HepG2 (cell line): Measurements from ENCODE around the gene OR1F1. TPM values are rescaled to one million over a fixed set of nuclear protein-coding genes. Genes with fewer than 3 reads are reported as not detected.

Source experiments
- AGO2 ChIP-seq: fragments of 200-400 bp; formaldehyde crosslinking; optimal IDR thresholded peaks from 2 replicates; pipeline ENCODE3; 2017; ENCODE audit warnings: mild to moderate bottlenecking, low read depth, low read length, moderate library complexity
- CREM ChIP-seq, 2 experiments: sonication (generic) in 1 of 2; formaldehyde crosslinking in 1 of 2; IDR thresholded peaks; 2 replicates each; pipeline versions ENCODE4 v1.4.0 to v1.6.1; 2016 to 2020; ENCODE audit warnings: antibody characterized with exemption in 1 of 2, mild to moderate bottlenecking in 1 of 2, missing genetic modification reagents in 1 of 2
- ELF3 ChIP-seq: IDR thresholded peaks from 2 replicates; pipeline ENCODE4 v1.6.1; 2016; ENCODE audit warnings: missing genetic modification reagents, missing compliant biosample characterization
- ERF ChIP-seq: IDR thresholded peaks from 2 replicates; pipeline ENCODE4 v1.6.1; 2018; ENCODE audit warnings: missing biosample characterization, missing genetic modification reagents
- HNF4A ChIP-seq: sonication (generic); formaldehyde crosslinking; IDR thresholded peaks from 2 replicates; pipeline ENCODE4 v1.4.0; 2020; ENCODE audit warnings: missing genetic modification reagents
- LCORL ChIP-seq, 2 experiments: fragments of 450-650 bp in 1 of 2; sonication (generic) in 1 of 2; formaldehyde crosslinking in 1 of 2; IDR thresholded peaks; 2 replicates each; pipeline versions ENCODE4 v1.5.0 to v1.6.1; 2017 to 2020; ENCODE audit warnings: antibody characterized with exemption in 1 of 2, missing genetic modification reagents in 1 of 2
- NR2F6 ChIP-seq, 2 experiments: IDR thresholded peaks; 2 replicates each; pipeline ENCODE4 v1.6.1; 2016; ENCODE audit warnings: antibody characterized with exemption in 1 of 2, mild to moderate bottlenecking in 1 of 2
- PHF21A ChIP-seq: sonication (generic); formaldehyde crosslinking; IDR thresholded peaks from 2 replicates; pipeline ENCODE4 v1.5.0; 2020; ENCODE audit warnings: mild to moderate bottlenecking, missing genetic modification reagents
- TBX3 ChIP-seq: fragments of 450-650 bp; IDR thresholded peaks from 2 replicates; pipeline ENCODE4 v1.6.1; 2017; ENCODE audit warnings: antibody characterized with exemption, mild to moderate bottlenecking, inconsistent platforms, borderline replicate concordance
- ZFY ChIP-seq: sonication (generic); formaldehyde crosslinking; IDR thresholded peaks from 2 replicates; pipeline ENCODE4 v1.4.0; 2020; ENCODE audit warnings: missing genetic modification reagents
- polyA plus RNA-seq, 8 experiments: library from polyadenylated mRNA; depleted of rRNA in 3 of 8; stranded (reverse) in 7 of 8; unstranded in 1 of 8; fragments of >200 nt; fragmentation: Illumina TruSeq in 4 of 8; extraction: Trizol in 4 of 8; gene quantifications; 2 replicates each; pipeline versions ENCODE4 v1.2.1 to v1.2.3, GENCODE V29; 2011 to 2016; ENCODE audit warnings: low read depth in 4 of 8, missing spikeins in 1 of 8, mixed read lengths in 1 of 8; ENCODE audit not compliant: insufficient read depth in 1 of 8
- total RNA-seq, 5 experiments: library from RNA; depleted of rRNA; stranded (reverse); fragments of >200 nt; fragmentation: Illumina TruSeq; extraction: Trizol; gene quantifications; 2 replicates each; pipeline ENCODE4 v1.2.3, GENCODE V29; 2016; ENCODE audit warnings: low read depth in 1 of 5
- TF ChIP-seq, protein P1 (sequence below): sonication (generic); formaldehyde crosslinking; IDR thresholded peaks from 2 replicates; pipeline ENCODE4 v1.5.1; 2020; ENCODE audit warnings: missing genetic modification reagents, mild to moderate bottlenecking, borderline replicate concordance
- TF ChIP-seq, protein P2 (sequence below): IDR thresholded peaks from 2 replicates; pipeline ENCODE4 v1.6.1; 2016; ENCODE audit warnings: control low read depth
- TF ChIP-seq, protein P3 (sequence below): sonication (generic); formaldehyde crosslinking; IDR thresholded peaks from 2 replicates; pipeline ENCODE4 v1.4.0; 2020; ENCODE audit warnings: low read depth, mild to moderate bottlenecking, missing genetic modification reagents

Gene OR1F1
- total and polyA plus RNA-seq, 2 of the 13 experiments (the other 11 are each of a cell fraction or from before 2014, with no cell fraction given): 0.90 TPM; not detected in 1

DNA sequence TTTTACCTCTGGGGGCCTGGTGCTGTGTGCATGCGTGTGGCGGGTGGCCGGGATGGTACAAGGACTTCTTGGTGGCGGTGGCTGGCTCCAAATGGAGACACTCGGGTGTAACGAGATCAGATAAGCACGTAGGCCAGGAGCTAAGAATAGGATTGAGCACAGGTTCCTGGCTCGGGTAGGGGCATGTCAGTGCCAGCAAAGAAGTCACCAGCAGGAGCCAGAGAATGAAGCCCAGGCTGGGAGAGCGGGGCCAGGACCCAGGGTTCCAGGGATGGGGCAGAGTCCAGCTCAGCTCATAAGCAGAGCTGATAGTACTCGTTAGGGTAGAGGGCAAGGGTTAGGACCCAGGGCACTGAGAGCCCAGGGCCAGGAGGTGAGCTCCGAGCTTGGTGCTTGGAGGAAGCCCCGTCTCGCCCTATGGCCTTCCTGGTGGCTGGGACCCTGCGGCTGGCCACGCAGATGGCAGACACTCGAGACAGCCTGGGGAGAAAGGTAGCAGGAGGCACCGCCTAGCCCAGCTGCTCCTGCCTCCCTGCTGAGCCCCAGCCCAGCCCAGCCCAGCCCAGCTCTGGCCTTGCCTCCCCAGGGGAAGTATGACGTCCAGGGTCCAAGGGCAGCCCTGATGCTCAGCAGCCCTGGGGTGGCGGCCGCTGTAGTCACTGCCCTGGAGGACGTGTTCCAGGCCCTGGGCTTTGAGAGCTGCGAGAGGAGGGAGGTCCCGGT, 44.2 kb upstream of the OR1F1 start (continued):
- TF ChIP-seq, protein P1, sequence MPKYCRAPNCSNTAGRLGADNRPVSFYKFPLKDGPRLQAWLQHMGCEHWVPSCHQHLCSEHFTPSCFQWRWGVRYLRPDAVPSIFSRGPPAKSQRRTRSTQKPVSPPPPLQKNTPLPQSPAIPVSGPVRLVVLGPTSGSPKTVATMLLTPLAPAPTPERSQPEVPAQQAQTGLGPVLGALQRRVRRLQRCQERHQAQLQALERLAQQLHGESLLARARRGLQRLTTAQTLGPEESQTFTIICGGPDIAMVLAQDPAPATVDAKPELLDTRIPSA (CRISPR knock-in tag): 0 out of 2 replicates have a peak, but pooled peaks have one; percentile 10
- TF ChIP-seq TBX3 (no peak), AGO2 (peak; percentile 20), NR2F6 (IDR thresholded peaks at IDR 0.05) (peak; percentile 60), NR2F6 (CRISPR knock-in tag; IDR thresholded peaks at IDR 0.05) (peak; percentile 22; the same call in 1 of the 2 replicates), ZFY (CRISPR knock-in tag) (peak; percentile 51), HNF4A (CRISPR knock-in tag) (peak; percentile 61), PHF21A (0 out of 2 replicates have a peak, but pooled peaks have one; percentile 71), LCORL (IDR thresholded peaks at IDR 0.05) (no peak), LCORL (CRISPR knock-in tag; IDR thresholded peaks at IDR 0.05) (peak; percentile 58; the same call in 1 of the 2 replicates), ERF (0 out of 2 replicates have a peak, but pooled peaks have one; percentile 13), ELF3 (CRISPR knock-in tag) (no peak), CREM (IDR thresholded peaks at IDR 0.05) (0 out of 2 replicates have a peak, but pooled peaks have one; percentile 20), CREM (CRISPR knock-in tag; IDR thresholded peaks at IDR 0.05) (no peak)
- TF ChIP-seq, protein P2, sequence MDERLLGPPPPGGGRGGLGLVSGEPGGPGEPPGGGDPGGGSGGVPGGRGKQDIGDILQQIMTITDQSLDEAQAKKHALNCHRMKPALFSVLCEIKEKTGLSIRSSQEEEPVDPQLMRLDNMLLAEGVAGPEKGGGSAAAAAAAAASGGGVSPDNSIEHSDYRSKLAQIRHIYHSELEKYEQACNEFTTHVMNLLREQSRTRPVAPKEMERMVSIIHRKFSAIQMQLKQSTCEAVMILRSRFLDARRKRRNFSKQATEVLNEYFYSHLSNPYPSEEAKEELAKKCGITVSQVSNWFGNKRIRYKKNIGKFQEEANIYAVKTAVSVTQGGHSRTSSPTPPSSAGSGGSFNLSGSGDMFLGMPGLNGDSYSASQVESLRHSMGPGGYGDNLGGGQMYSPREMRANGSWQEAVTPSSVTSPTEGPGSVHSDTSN (CRISPR knock-in tag): no peak
- TF ChIP-seq, protein P3, sequence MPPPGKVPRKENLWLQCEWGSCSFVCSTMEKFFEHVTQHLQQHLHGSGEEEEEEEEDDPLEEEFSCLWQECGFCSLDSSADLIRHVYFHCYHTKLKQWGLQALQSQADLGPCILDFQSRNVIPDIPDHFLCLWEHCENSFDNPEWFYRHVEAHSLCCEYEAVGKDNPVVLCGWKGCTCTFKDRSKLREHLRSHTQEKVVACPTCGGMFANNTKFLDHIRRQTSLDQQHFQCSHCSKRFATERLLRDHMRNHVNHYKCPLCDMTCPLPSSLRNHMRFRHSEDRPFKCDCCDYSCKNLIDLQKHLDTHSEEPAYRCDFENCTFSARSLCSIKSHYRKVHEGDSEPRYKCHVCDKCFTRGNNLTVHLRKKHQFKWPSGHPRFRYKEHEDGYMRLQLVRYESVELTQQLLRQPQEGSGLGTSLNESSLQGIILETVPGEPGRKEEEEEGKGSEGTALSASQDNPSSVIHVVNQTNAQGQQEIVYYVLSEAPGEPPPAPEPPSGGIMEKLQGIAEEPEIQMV (CRISPR knock-in tag): no peak
